C4-2B (cell line): Measurements from ENCODE around the gene SMOC2.

Experiments used
- H3K27ac ChIP-seq: fragments of 450-650 bp; 2 replicates; pipeline ENCODE4 v1.5.1; 2017
- ZFX ChIP-seq: fragments of 450-650 bp; IDR thresholded peaks from 2 replicates; pipeline ENCODE4 v1.6.1; 2017
- TF ChIP-seq, protein P1 (sequence below): fragments of 450-650 bp; conservative IDR thresholded peaks from 2 replicates; pipeline ENCODE4 v1.5.1; 2017; ENCODE audit warnings: mild to moderate bottlenecking

The SMOC2 gene

DNA sequence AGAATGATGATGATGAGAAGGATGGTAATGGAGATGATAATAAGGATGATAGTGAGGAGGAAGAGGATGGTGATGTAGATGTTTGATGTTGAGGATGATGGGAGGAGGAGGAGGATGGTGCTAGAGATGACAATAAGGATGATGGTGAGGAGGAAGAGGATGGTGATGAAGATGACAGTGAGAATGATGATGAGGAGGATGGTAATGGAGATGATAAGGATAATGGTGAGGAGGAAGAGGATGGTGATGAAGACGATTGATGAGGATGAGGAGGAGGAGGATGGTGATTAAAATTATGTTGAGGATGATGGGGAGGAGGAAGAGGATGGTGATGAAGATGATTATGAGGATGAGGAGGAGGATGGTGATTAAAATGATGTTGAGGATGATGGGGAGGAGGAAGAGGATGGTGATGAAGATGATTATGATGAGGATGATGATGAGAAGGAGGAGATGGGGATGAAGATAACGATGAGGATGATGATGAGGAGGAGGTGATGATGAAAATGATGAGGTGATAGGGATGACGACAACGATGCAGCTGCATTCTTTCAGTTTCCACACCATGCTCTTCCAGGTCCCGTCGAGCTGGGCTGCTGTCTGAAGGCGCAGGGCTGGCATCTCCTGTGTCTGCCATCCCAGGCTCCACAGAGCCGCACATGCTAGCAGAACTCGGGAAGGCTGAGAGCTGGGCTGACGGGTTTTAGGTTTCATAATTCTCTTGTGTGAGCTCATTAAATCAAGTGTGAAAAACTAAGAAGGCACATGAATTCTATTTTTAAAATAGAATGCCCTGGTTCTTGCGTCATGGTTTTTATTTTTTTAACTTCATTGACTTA is 274.9 kb downstream of the SMOC2 start:
- no peak overlapping the region for H3K27ac ChIP-seq
- no peak for TF ChIP-seq ZFX
- TF ChIP-seq, protein P1, sequence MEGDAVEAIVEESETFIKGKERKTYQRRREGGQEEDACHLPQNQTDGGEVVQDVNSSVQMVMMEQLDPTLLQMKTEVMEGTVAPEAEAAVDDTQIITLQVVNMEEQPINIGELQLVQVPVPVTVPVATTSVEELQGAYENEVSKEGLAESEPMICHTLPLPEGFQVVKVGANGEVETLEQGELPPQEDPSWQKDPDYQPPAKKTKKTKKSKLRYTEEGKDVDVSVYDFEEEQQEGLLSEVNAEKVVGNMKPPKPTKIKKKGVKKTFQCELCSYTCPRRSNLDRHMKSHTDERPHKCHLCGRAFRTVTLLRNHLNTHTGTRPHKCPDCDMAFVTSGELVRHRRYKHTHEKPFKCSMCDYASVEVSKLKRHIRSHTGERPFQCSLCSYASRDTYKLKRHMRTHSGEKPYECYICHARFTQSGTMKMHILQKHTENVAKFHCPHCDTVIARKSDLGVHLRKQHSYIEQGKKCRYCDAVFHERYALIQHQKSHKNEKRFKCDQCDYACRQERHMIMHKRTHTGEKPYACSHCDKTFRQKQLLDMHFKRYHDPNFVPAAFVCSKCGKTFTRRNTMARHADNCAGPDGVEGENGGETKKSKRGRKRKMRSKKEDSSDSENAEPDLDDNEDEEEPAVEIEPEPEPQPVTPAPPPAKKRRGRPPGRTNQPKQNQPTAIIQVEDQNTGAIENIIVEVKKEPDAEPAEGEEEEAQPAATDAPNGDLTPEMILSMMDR, result no peak

DNA sequence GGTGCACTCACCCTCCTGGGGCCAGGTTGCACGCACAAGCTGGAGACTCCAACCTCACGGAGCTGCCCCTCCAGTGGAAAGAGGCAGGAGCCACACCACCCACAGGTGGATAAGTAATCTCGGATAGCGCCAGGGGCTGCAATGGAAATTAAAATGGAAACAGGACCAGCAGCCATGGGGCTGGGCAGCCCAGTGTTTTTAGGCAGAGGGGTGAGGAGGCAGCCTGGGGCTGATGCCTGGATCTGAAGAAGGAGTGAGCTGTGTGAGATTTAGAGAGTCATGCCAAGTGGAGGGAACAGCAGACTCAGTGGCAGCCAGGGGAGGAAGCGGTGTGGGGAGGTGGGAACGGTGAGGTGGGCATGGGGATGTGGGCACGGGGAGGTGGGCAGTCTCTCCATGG is 275.6 kb downstream of the SMOC2 start:
- no peak overlapping the region for H3K27ac ChIP-seq
- TF ChIP-seq, protein P1, result no peak
- no peak for TF ChIP-seq ZFX

DNA sequence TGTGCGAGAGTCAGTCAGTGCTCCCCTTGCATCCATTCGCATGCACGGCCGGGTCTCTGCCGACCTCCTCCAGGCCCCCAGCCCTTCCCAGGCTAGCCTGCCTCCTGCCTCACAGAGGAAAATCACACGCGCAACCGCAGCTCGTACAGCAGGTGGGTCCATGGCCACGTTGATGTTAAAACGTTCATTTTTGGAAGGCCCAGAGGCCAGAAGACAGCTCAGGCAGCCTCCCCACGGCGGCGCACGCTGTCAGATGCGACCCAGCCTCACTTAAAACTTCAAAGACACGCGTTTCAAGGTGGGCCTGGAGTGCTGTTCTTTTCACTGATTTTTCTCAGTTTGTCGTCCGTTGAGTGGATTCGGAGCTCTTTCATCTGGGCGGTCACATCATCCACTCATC is 276.5 kb downstream of the SMOC2 start:
- H3K27ac ChIP-seq, result no peak overlapping the region
- TF ChIP-seq, protein P1, result no peak
